Calu3 (cell line): Measurements from ENCODE around the gene CD47. TPM values are rescaled to one million over a fixed set of nuclear protein-coding genes. Genes with fewer than 3 reads are reported as not detected.

Experiments
- BruUV-seq: library from RNA; stranded (reverse); fragments of 400-500 nt; replicated peaks from 2 replicates; lab custom pipeline; 2021; lab: Mats Ljungman, UMichigan
- CTCF ChIA-PET: fragments of 300-600 bp; sonication (Branson Sonifier 250); formaldehyde crosslinking; loops from one replicate; lab custom pipeline; 2022; ENCODE audit warnings: antibody characterized with exemption; lab: Charles Lee
- DNase-seq: peaks from one replicate; pipeline ENCODE4 v3.0.0; 2022
- H3K27ac Mint-ChIP-seq: one replicate; pipeline ENCODE4 v1.8.0; 2022; ENCODE audit warnings: mixed read lengths; ENCODE audit not compliant: unreplicated experiment
- H3K27me3 Mint-ChIP-seq: one replicate; pipeline ENCODE4 v1.8.0; 2022; ENCODE audit warnings: mixed read lengths; ENCODE audit not compliant: unreplicated experiment
- H3K36me3 Mint-ChIP-seq: one replicate; pipeline ENCODE4 v1.8.0; 2022; ENCODE audit warnings: mild to moderate bottlenecking, moderate library complexity, mixed read lengths; ENCODE audit not compliant: insufficient read depth, unreplicated experiment
- H3K4me1 Mint-ChIP-seq: one replicate; pipeline ENCODE4 v1.8.0; 2022; ENCODE audit warnings: mild to moderate bottlenecking, low read depth, mixed read lengths; ENCODE audit not compliant: unreplicated experiment
- H3K4me3 Mint-ChIP-seq: one replicate; pipeline ENCODE4 v1.8.0; 2022; ENCODE audit warnings: mild to moderate bottlenecking, low read depth, moderate library complexity, mixed read lengths; ENCODE audit not compliant: unreplicated experiment
- H3K9me3 Mint-ChIP-seq: one replicate; pipeline ENCODE4 v1.8.0; 2022; ENCODE audit warnings: low read depth, mixed read lengths; ENCODE audit not compliant: unreplicated experiment
- intact Hi-C: fragments of 100-400 bp; cut with micrococcal nuclease; formaldehyde crosslinking; loops from one replicate; pipeline ENCODE4 v1.10.0; 2022; ENCODE audit not compliant: unreplicated experiment
- total RNA-seq: library from RNA; stranded (reverse); gene quantifications from 2 replicates; pipeline ENCODE4 v1.2.3, GENCODE V29; 2022
- TF ChIP-seq, protein P1 (sequence below): fragments of 200-600 bp; IDR thresholded peaks from one replicate; pipeline ENCODE4 v1.8.0; 2022; ENCODE audit warnings: antibody characterized with exemption; ENCODE audit not compliant: unreplicated experiment

Gene CD47
- total RNA-seq, 1 experiment from 2014 or later, result 174 TPM

DNA sequence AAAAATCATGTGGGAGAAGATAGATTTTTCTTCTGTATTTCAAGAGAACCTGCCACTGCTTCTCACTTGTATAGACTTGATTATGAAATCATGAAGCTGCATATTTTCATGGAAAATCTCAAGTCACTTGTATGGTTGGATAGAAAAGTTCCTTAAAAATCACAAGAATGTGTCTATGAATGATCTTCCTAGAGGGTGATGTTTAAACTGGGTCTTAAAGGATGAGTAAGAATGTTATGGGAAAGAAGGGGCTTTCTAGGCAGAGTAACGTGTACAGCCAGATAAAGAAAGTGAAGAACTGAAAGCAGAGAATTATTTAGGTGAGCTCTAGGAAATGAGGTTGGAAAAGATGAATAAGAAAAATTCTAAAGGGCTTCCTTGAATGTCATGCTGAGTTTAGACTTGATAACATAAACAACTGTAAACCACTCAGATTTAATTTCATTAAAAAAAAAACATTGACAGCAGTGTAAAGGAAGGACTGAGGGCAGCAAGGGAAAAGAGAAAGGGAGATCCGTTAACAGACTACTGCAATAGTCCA lies 5.0 kb downstream of the CD47 start:
- H3K4me1 Mint-ChIP-seq, result no peaks in the 10 kb centered on the region
- CTCF ChIA-PET, result no interaction called here
- no peaks in the 10 kb centered on the region for H3K9me3 Mint-ChIP-seq
- no peak overlapping the region for H3K27ac Mint-ChIP-seq
- intact Hi-C loops, result loop anchor here (5.0 kb wide), 2 partner anchors 131 to 216 kb away; no protein-coding TSS in a partner anchor
- no TSS peak for BruUV-seq
- TF ChIP-seq, protein P1, sequence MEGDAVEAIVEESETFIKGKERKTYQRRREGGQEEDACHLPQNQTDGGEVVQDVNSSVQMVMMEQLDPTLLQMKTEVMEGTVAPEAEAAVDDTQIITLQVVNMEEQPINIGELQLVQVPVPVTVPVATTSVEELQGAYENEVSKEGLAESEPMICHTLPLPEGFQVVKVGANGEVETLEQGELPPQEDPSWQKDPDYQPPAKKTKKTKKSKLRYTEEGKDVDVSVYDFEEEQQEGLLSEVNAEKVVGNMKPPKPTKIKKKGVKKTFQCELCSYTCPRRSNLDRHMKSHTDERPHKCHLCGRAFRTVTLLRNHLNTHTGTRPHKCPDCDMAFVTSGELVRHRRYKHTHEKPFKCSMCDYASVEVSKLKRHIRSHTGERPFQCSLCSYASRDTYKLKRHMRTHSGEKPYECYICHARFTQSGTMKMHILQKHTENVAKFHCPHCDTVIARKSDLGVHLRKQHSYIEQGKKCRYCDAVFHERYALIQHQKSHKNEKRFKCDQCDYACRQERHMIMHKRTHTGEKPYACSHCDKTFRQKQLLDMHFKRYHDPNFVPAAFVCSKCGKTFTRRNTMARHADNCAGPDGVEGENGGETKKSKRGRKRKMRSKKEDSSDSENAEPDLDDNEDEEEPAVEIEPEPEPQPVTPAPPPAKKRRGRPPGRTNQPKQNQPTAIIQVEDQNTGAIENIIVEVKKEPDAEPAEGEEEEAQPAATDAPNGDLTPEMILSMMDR, result no peak
- H3K36me3 Mint-ChIP-seq, result peaks cover 13% of the 10 kb centered on the region
- DNase-seq, result no peak
- H3K4me3 Mint-ChIP-seq, result no peak overlapping the region
- H3K27me3 Mint-ChIP-seq, result no peaks in the 10 kb centered on the region

DNA sequence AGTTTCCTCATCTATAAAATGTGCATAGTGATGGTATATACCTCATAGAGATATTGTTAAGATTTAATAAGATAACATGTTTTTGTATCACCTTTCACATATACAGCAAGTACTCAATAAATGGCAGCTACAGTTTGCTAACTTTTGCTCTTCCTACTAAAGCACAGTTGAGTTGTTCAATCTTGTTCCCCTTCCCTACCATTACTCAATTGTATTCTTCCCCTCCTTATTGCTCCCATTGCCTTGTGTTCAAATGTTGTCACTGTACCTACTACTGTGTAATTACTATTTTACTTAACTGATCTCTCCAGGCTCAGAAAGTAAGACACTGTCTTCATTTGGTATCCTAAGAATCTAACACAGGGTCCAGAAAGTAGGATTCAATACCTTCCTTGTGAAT lies 5.5 kb downstream of the CD47 start:
- Mint-ChIP-seq H3K9me3 (no peaks in the 10 kb centered on the region), H3K27ac (no peak overlapping the region), H3K4me3 (no peak overlapping the region), H3K36me3 (peaks cover 9% of the 10 kb centered on the region), H3K27me3 (no peaks in the 10 kb centered on the region), H3K4me1 (no peaks in the 10 kb centered on the region)
- TF ChIP-seq, protein P1, result no peak
- DNase-seq, result no peak
- CTCF ChIA-PET, result no interaction called here
- BruUV-seq, result no TSS peak
- intact Hi-C loops, result loop anchor here (5.0 kb wide), 2 partner anchors 132 to 217 kb away; no protein-coding TSS in a partner anchor

DNA sequence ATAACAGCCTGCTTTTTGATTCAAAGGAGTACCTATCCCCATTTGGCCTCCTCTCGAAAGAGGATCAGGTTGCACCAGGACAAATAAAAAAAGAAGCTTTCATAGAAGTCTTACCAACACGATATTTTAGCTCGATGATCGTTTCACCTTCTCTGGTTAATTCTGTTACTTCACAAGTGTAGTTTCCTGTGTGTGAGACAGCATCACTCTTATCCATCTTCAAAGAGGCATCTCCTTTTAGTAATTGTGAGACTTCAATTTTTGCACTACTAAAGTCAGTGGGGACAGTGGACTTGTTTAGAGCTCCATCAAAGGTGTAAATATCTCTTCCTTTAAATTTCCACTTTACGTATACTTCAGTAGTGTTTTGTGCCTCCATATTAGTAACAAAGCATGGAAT lies 11.0 kb downstream of the CD47 start:
- H3K4me1 Mint-ChIP-seq, result peaks cover 6% of the 10 kb centered on the region
- no peaks in the 10 kb centered on the region for H3K27me3 Mint-ChIP-seq
- H3K27ac Mint-ChIP-seq, result no peak overlapping the region
- H3K4me3 Mint-ChIP-seq, result no peak overlapping the region
- CTCF ChIA-PET, result no interaction called here
- TF ChIP-seq, protein P1, result no peak
- H3K9me3 Mint-ChIP-seq, result no peaks in the 10 kb centered on the region
- no TSS peak for BruUV-seq
- DNase-seq, result no peak
- peaks cover 8% of the 10 kb centered on the region for H3K36me3 Mint-ChIP-seq
- intact Hi-C loops, result no loop called here

DNA sequence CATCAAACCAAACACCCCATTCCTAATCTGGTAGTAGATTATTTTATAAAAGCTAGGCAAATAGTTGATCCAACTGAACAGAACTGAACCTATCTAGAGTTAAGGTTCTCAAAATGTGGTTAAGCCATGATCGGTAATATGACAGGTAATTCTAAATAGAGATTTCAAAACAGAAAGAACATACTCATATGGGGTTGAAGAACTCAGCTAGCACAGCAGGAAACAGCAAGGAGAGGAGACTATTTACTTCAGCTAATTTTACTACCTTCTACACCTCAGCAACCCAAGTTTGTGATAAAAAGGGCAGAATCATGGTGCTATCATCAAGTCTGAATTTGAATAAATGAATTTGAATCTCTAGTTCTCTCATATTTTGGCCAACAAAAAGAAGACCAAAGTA lies 11.8 kb downstream of the CD47 start:
- peaks cover 8% of the 10 kb centered on the region for H3K36me3 Mint-ChIP-seq
- DNase-seq, result no peak
- TF ChIP-seq, protein P1, result no peak
- H3K27ac Mint-ChIP-seq, result no peak overlapping the region
- BruUV-seq, result TSS peak; percentile 3
- H3K27me3 Mint-ChIP-seq, result no peaks in the 10 kb centered on the region
- H3K4me1 Mint-ChIP-seq, result peaks cover 6% of the 10 kb centered on the region
- CTCF ChIA-PET, result no interaction called here
- H3K4me3 Mint-ChIP-seq, result no peak overlapping the region
- no peaks in the 10 kb centered on the region for H3K9me3 Mint-ChIP-seq
- intact Hi-C loops, result no loop called here
